ENCODE measurements around the gene KIRREL3.

DNA sequence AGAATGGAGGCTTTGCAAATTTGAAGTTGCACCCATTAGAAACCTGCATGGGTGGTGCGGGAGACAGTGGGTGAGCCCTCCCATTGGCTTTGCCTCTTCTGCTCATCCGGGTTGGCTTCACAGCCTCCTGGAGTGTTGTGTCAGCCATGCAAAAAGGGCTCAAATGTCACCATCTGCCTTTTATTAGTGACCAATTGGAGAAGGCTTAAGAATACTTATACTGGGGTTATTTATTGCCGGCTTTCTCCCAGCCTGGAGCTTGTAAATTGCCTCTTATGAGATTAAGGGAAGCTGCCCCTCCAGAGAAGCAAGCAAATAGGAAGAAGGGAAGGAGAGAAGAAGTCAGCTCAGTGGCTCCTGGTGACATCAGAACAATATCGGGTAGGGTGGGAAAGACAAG is 462.5 kb downstream of the KIRREL3 start:
- TF ChIP-seq, protein P1, sequence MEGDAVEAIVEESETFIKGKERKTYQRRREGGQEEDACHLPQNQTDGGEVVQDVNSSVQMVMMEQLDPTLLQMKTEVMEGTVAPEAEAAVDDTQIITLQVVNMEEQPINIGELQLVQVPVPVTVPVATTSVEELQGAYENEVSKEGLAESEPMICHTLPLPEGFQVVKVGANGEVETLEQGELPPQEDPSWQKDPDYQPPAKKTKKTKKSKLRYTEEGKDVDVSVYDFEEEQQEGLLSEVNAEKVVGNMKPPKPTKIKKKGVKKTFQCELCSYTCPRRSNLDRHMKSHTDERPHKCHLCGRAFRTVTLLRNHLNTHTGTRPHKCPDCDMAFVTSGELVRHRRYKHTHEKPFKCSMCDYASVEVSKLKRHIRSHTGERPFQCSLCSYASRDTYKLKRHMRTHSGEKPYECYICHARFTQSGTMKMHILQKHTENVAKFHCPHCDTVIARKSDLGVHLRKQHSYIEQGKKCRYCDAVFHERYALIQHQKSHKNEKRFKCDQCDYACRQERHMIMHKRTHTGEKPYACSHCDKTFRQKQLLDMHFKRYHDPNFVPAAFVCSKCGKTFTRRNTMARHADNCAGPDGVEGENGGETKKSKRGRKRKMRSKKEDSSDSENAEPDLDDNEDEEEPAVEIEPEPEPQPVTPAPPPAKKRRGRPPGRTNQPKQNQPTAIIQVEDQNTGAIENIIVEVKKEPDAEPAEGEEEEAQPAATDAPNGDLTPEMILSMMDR (IDR thresholded peaks at IDR 0.05) = no peak
- no peak for TF ChIP-seq POLR2A (IDR thresholded peaks at IDR 0.05)

All from testis (tissue), 2 donors.